GM18505 (cell line): Measurements from ENCODE around the gene ZNF697.

ENCODE experiments used
- ATAC-seq: cut with Tn5 transposase; IDR thresholded peaks from one replicate; pipeline ENCODE4 v1.9.1; 2021; ENCODE audit not compliant: unreplicated experiment
- POLR2A ChIP-seq: IDR thresholded peaks from 4 replicates; pipeline ENCODE4 v1.6.1; 2011; ENCODE audit warnings: borderline replicate concordance; ENCODE audit not compliant: insufficient read depth, insufficient read length; ENCODE audit errors: extremely low read depth

ZNF697 gene

GRCh38 chr1:119653839-119654170 is 5.7 kb upstream of the ZNF697 start:
- ATAC-seq: no peak
- TF ChIP-seq POLR2A: no peak

- no peak for ATAC-seq
- no peak for TF ChIP-seq POLR2A
Observed at GRCh38 chr1:119653135-119653838, 5.2 kb upstream of the ZNF697 start.

- no peak for TF ChIP-seq POLR2A
- ATAC-seq: no peak
Observed at GRCh38 chr1:119652587-119652986, 4.5 kb upstream of the ZNF697 start.

- no peak for ATAC-seq
- TF ChIP-seq POLR2A: no peak
Observed at GRCh38 chr1:119651641-119652040, 3.6 kb upstream of the ZNF697 start.

GRCh38 chr1:119651133-119651532 is 3.1 kb upstream of the ZNF697 start:
- TF ChIP-seq POLR2A: no peak
- ATAC-seq: no peak

- TF ChIP-seq POLR2A: no peak
- ATAC-seq: no peak
Observed at GRCh38 chr1:119648620-119649004, 546 bp upstream of the ZNF697 start.

- TF ChIP-seq POLR2A: no peak
- ATAC-seq: no peak
Observed at GRCh38 chr1:119647228-119647733, 785 bp downstream of the ZNF697 start.

- no peak for ATAC-seq
- no peak for TF ChIP-seq POLR2A
Observed at GRCh38 chr1:119646521-119647227, 1.4 kb downstream of the ZNF697 start.

- no peak for ATAC-seq
- TF ChIP-seq POLR2A: no peak
Observed at GRCh38 chr1:119639109-119639508, 9.0 kb downstream of the ZNF697 start.

GRCh38 chr1:119637710-119638109 is 10.4 kb downstream of the ZNF697 start:
- TF ChIP-seq POLR2A: no peak
- no peak for ATAC-seq

GRCh38 chr1:119636491-119637089 is 11.5 kb downstream of the ZNF697 start:
- no peak for ATAC-seq
- no peak for TF ChIP-seq POLR2A

GRCh38 chr1:119635811-119636390 is 12.2 kb downstream of the ZNF697 start:
- no peak for TF ChIP-seq POLR2A
- no peak for ATAC-seq

- no peak for TF ChIP-seq POLR2A
- no peak for ATAC-seq
Observed at GRCh38 chr1:119634016-119634415, 14.1 kb downstream of the ZNF697 start.
